DND-41 (cell line): ENCODE data around the gene ACADL.
"Not testable (repeated sequence)": the region's sequence is repeated elsewhere in the genome, so short reads cannot be mapped to it uniquely, and the experiment has no call there.

Experiments
- ATAC-seq: fragments of 200-7000 bp; cut with Tn5 transposase; 3 replicates; pipeline ENCODE4 v1.9.1; 2021; ENCODE audit warnings: low read depth; ENCODE audit not compliant: insufficient read depth
- DNase-seq: peaks from one replicate; pipeline ENCODE4 v3.0.0-alpha.2; 2020
- H2AFZ ChIP-seq: 2 replicates; pipeline ENCODE4 v1.6.0; 2012; ENCODE audit warnings: low read depth, low read length
- H3K27ac ChIP-seq: 2 replicates; pipeline ENCODE4 v1.5.1; 2012; ENCODE audit warnings: low read length, inconsistent platforms
- H3K27me3 ChIP-seq: fragments of 200-600 bp; sonication (generic); 2 replicates; pipeline ENCODE4 v1.6.0; 2012; ENCODE audit warnings: low read length, mild to moderate bottlenecking, inconsistent platforms; ENCODE audit not compliant: insufficient read depth, poor library complexity
- H3K36me3 ChIP-seq: 2 replicates; pipeline ENCODE4 v1.5.1; 2012; ENCODE audit warnings: low read length, inconsistent platforms; ENCODE audit not compliant: insufficient read depth
- H3K4me1 ChIP-seq: 2 replicates; pipeline ENCODE4 v1.5.1; 2012; ENCODE audit warnings: mild to moderate bottlenecking, low read length; ENCODE audit not compliant: insufficient read depth
- H3K4me2 ChIP-seq: 2 replicates; pipeline ENCODE4 v1.6.0; 2012; ENCODE audit warnings: mild to moderate bottlenecking, moderate library complexity, low read length, inconsistent platforms; ENCODE audit not compliant: insufficient read depth
- H3K4me3 ChIP-seq, 2 experiments: fragments of 200-600 bp in 1 of 2; shearing (Covaris generic) in 1 of 2; 2 replicates each; pipeline ENCODE4 v1.5.1; 2012 to 2016; ENCODE audit warnings: inconsistent platforms in 2 of 2, low read length in 2 of 2, mild to moderate bottlenecking in 2 of 2, low read depth in 1 of 2, moderate library complexity in 1 of 2
- H3K79me2 ChIP-seq: 2 replicates; pipeline ENCODE4 v1.6.0; 2012; ENCODE audit warnings: low read length, inconsistent platforms; ENCODE audit not compliant: insufficient read depth
- H3K9ac ChIP-seq: 2 replicates; pipeline ENCODE4 v1.6.0; 2012; ENCODE audit warnings: low read depth, mild to moderate bottlenecking, inconsistent platforms, low read length, moderate library complexity
- H3K9me3 ChIP-seq: 2 replicates; pipeline ENCODE4 v1.5.1; 2012; ENCODE audit warnings: low read length, moderate library complexity, mild to moderate bottlenecking, inconsistent platforms; ENCODE audit not compliant: insufficient read depth, severe bottlenecking
- H4K20me1 ChIP-seq: 2 replicates; pipeline ENCODE4 v1.6.0; 2012; ENCODE audit warnings: low read length; ENCODE audit not compliant: insufficient read depth
- CTCF ChIP-seq: IDR thresholded peaks from 2 replicates; pipeline ENCODE4 v1.5.1; 2012; ENCODE audit warnings: borderline replicate concordance, low read length, moderate library complexity, mild to moderate bottlenecking; ENCODE audit not compliant: poor library complexity, severe bottlenecking; ENCODE audit errors: extremely low read depth
- EZH2 ChIP-seq: IDR thresholded peaks from 3 replicates; pipeline ENCODE4 v1.6.1; 2012; ENCODE audit warnings: borderline replicate concordance, low read depth, mild to moderate bottlenecking, moderate library complexity, low read length, inconsistent platforms; ENCODE audit not compliant: severe bottlenecking

ACADL gene

GRCh38 chr2:210190345-210190744 is 34.9 kb downstream of the ACADL start:
- Histone ChIP-seq H3K4me3 (no peak overlapping the region), H3K4me2 (no peak overlapping the region), H3K4me1 (peaks cover 38% of the 10 kb centered on the region), H3K27ac (no peak overlapping the region), H3K9me3 (peaks cover 3% of the 10 kb centered on the region), H2AFZ (no peak overlapping the region), H3K36me3 (no peaks in the 10 kb centered on the region), H3K27me3 (no peaks in the 10 kb centered on the region), H3K9ac (no peak overlapping the region), H4K20me1 (no peaks in the 10 kb centered on the region), H3K79me2 (no peaks in the 10 kb centered on the region)
- ATAC-seq (no peak), DNase-seq (no peak)
- TF ChIP-seq CTCF (no peak), EZH2 (no peak)

- peaks cover 32% of the 10 kb centered on the region for H3K4me1 ChIP-seq
- no peak overlapping the region for H3K4me3 ChIP-seq
- H2AFZ ChIP-seq = no peak overlapping the region
- H4K20me1 ChIP-seq = no peaks in the 10 kb centered on the region
- ATAC-seq (no peak), DNase-seq (no peak)
- H3K4me2 ChIP-seq = peak overlapping the region; percentile 17; the same call in 1 of the 2 replicates
- H3K36me3 ChIP-seq = no peaks in the 10 kb centered on the region
- no peaks in the 10 kb centered on the region for H3K79me2 ChIP-seq
- no peak for TF ChIP-seq EZH2
- no peak for TF ChIP-seq CTCF
- no peaks in the 10 kb centered on the region for H3K27me3 ChIP-seq
- no peak overlapping the region; the same call in 1 of the 2 replicates for H3K27ac ChIP-seq
- peaks cover 8% of the 10 kb centered on the region for H3K9me3 ChIP-seq
- no peak overlapping the region for H3K9ac ChIP-seq
These were observed 35.7 kb downstream of the ACADL start for GRCh38 chr2:210189452-210190138.

GRCh38 chr2:210188755-210189154 is 36.5 kb downstream of the ACADL start:
- Histone ChIP-seq H3K36me3 (no peaks in the 10 kb centered on the region), H3K4me3 (no peak overlapping the region), H3K27me3 (no peaks in the 10 kb centered on the region), H4K20me1 (no peaks in the 10 kb centered on the region), H3K9me3 (peaks cover 13% of the 10 kb centered on the region), H3K4me1 (peaks cover 32% of the 10 kb centered on the region), H3K9ac (peak overlapping the region; percentile 12; the same call in 1 of the 2 replicates), H3K79me2 (no peaks in the 10 kb centered on the region), H2AFZ (no peak overlapping the region), H3K27ac (peak overlapping the region; percentile 81), H3K4me2 (peak overlapping the region; percentile 52)
- TF ChIP-seq CTCF = no peak
- TF ChIP-seq EZH2 = no peak
- DNase-seq (peak; percentile 20), ATAC-seq (peak; percentile 95)

- TF ChIP-seq CTCF (no peak), EZH2 (no peak)
- Histone ChIP-seq H3K79me2 (no peaks in the 10 kb centered on the region), H4K20me1 (no peaks in the 10 kb centered on the region), H3K4me3 (no peak overlapping the region), H3K27ac (peak overlapping the region; percentile 81), H3K36me3 (no peaks in the 10 kb centered on the region), H3K27me3 (no peaks in the 10 kb centered on the region), H3K4me2 (peak overlapping the region; percentile 52), H2AFZ (peak overlapping the region; percentile 19; the same call in 1 of the 2 replicates), H3K9me3 (peaks cover 13% of the 10 kb centered on the region), H3K4me1 (peaks cover 36% of the 10 kb centered on the region), H3K9ac (peak overlapping the region; percentile 12; the same call in 1 of the 2 replicates)
- ATAC-seq = peak; percentile 58
- no peak for DNase-seq
These were observed 37.1 kb downstream of the ACADL start for GRCh38 chr2:210188190-210188589.

GRCh38 chr2:210183936-210184335 is 41.3 kb downstream of the ACADL start:
- not testable (repeated sequence) for H3K27me3 ChIP-seq, H3K27ac ChIP-seq, ATAC-seq, H3K79me2 ChIP-seq, H3K4me3 ChIP-seq, H2AFZ ChIP-seq, H3K36me3 ChIP-seq, H3K4me2 ChIP-seq, H3K9ac ChIP-seq, H4K20me1 ChIP-seq
- DNase-seq = peak; percentile 37
- Histone ChIP-seq H3K4me1 (peaks cover 56% of the 10 kb centered on the region), H3K9me3 (peaks cover 13% of the 10 kb centered on the region)
